A204.1 (cell line): ENCODE measurements around the gene GNAS-AS1.

Experiments used
- FAIRE-seq: peaks from 2 replicates; lab custom pipeline; 2012; peaks lifted over from hg19 to GRCh38; lab: Jason Lieb, UNC

The GNAS-AS1 gene

GRCh38 chr20:58778760-58779159 is 71.9 kb downstream of the GNAS-AS1 start:
- no peak for FAIRE-seq

DNA sequence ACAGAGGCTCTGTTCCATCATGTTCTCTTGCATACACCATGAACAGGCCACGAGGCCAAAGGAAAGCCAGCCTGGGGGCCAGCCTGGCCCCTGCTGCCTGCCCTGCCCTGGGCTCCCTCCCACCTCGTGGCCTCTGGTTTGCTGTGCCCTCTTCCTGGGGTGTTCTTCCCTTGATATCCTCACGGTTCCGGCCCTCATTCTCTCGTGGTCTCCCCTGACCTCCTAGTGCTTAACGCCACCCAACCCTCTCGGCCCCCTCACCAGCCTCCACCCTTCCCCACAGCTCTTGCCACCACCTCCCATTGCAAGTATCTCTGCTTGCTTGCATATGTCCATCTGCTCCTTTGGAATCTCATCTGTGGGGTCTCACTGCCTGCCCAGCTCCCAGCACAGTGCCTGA is 73.0 kb downstream of the GNAS-AS1 start:
- no peak for FAIRE-seq

- no peak for FAIRE-seq
Observed at GRCh38 chr20:58776109-58776508, 74.6 kb downstream of the GNAS-AS1 start.

- FAIRE-seq = no peak
Observed at GRCh38 chr20:58775371-58775770, 75.3 kb downstream of the GNAS-AS1 start.

DNA sequence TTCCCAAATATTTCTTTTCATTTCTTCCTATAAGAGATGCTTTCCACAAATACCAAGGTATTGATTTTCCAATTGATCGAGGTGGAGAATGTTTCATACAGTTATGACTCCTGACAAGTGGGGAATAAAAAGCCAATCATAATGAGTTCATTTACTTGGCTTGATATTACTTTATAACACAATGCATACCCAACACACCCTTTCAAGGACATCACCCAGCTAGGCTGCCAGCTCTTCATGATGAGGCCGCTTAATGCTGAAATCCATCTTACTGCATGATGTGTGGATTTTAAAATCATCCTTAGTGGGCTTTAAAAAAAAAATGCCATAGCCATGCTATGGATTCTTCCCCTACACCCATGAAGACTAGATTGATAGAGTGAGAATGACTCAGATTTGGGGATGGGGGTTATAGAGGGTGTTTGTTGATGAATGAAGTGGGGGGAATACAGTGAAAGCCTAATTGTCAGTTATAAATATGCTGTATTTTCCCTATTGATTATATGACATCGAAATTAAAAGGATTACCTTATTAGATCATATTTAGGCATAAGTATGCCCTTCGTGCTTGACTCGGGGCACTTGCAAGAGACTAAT is 75.9 kb downstream of the GNAS-AS1 start:
- FAIRE-seq = no peak

DNA sequence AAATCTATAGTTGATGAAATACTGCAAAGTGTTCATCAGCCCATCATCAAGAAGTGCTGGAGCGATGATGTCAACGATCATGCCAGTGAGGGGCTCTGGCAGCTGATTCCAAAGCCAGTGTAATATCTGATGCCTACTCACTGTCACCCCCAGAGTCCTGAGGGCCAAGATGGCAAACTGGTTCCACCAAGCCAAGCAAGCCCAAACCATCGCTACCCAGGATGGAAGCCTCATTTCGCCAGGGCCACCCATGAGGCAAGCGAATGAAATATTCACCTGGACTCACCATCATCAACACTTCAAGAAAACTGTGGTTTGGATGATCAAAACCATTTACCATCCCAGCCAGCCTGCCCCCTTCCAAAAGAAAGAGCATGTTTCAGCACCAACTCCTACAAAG is 76.5 kb downstream of the GNAS-AS1 start:
- FAIRE-seq = no peak

GRCh38 chr20:58772786-58773185 is 77.9 kb downstream of the GNAS-AS1 start:
- FAIRE-seq = no peak
